Stomach smooth muscle (tissue), 2 donors: ENCODE data around the gene SDHAF1.
"Not testable (repeated sequence)": the region's sequence is repeated elsewhere in the genome, so short reads cannot be mapped to it uniquely, and the experiment has no call there.

Experiments
- H3K27ac ChIP-seq: one replicate; pipeline ENCODE4 v1.7.0; 2013; ENCODE audit warnings: mild to moderate bottlenecking, low read length, inconsistent platforms
- H3K27me3 ChIP-seq, 2 donors: one replicate each; pipeline ENCODE4 v1.7.0; 2013; ENCODE audit warnings: low read length in 2 of 2; ENCODE audit not compliant: insufficient read depth in 2 of 2, control insufficient read depth in 1 of 2
- H3K36me3 ChIP-seq, 2 donors: one replicate each; pipeline ENCODE4 v1.7.0; 2013; ENCODE audit warnings: low read length in 2 of 2; ENCODE audit not compliant: control insufficient read depth in 2 of 2, insufficient read depth in 2 of 2
- H3K4me1 ChIP-seq: one replicate; pipeline ENCODE4 v1.7.0; 2013; ENCODE audit warnings: low read length; ENCODE audit not compliant: control insufficient read depth, insufficient read depth
- H3K4me3 ChIP-seq, 2 donors: one replicate each; pipeline ENCODE4 v1.7.0; 2013; ENCODE audit warnings: low read length in 2 of 2
- H3K9ac ChIP-seq, 2 donors: one replicate each; pipeline ENCODE4 v1.7.0; 2013; ENCODE audit warnings: low read length in 2 of 2, mild to moderate bottlenecking in 1 of 2
- H3K9me3 ChIP-seq, 2 donors: one replicate each; pipeline ENCODE4 v1.7.0; 2013; ENCODE audit warnings: low read length in 2 of 2; ENCODE audit not compliant: control insufficient read depth in 2 of 2
- donor health status: healthy.
- donor health status: Pancreatic carcinoma.

The SDHAF1 gene

DNA sequence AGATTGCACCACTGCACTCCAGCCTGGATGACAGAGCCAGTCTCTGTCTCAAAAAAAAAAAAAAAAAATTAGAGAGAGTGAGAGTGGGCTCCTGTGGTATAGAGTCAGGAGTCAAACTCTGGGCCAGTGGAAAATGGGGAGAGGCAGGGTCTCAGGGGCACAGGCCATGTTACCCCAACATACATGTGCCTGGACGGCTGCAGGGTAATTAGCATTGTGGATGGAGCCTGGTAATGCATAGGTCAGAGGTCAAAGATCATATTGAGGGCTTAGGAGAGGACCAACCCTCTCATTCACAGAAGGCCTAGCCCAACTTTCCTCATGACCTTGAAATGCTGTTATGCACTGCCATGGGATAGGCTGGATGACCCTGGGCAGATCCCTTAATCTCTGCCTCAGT is 30.6 kb downstream of the SDHAF1 start:
- Histone ChIP-seq H3K9ac (no peak overlapping the region), H3K36me3 (peaks cover 30 to 33% of the 10 kb centered on the region in 2 donors), H3K27me3 (no peaks in the 10 kb centered on the region), H3K4me3 (no peak overlapping the region), H3K27ac (no peak overlapping the region), H3K9me3 (no peaks in the 10 kb centered on the region), H3K4me1 (peaks cover 2% of the 10 kb centered on the region)

DNA sequence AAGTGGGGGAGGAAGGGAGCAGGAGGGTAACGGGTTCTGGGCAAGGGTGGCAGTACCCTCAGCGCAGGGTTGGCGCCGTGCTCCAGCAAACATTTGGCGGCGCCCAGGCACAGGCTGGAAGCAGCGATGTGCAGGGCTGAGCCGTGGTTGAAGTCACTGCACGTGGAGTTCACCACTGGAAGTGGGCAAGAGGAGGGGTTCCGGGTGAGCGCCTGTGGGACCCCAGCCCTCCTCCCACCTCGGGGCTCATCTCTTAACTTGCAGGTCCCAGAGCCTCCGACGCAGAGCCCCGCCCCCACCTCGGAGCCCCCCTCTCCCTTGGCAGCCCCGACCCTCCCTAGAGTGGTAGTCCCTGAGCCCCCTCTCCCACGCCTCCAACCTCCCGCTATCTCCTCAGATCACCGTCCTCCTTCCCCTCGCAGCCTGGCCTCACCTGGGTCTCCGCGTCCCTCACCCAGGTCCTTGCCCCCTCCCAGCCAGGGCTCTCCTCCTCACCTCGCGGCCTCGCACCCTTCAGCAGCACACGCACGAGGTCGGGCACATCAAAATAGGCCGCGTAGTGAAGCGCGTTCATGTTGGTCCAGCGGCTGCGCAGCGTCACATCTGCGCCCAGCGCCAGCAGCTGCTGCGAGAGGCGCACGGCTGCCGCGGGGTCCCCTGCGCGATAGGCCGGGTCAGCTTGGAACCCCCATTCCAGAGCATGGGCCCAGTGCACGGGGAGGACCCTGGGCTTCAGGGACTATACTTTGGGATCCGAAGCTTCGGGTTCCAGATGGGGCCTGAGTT is 31.3 kb downstream of the SDHAF1 start:
- H3K4me1 ChIP-seq, result peaks cover 2% of the 10 kb centered on the region
- H3K9ac ChIP-seq, result no peak overlapping the region
- H3K36me3 ChIP-seq, result peaks cover 30 to 33% of the 10 kb centered on the region in 2 donors
- H3K9me3 ChIP-seq, result no peaks in the 10 kb centered on the region
- H3K27ac ChIP-seq, result no peak overlapping the region
- no peak overlapping the region for H3K4me3 ChIP-seq
- no peaks in the 10 kb centered on the region for H3K27me3 ChIP-seq

DNA sequence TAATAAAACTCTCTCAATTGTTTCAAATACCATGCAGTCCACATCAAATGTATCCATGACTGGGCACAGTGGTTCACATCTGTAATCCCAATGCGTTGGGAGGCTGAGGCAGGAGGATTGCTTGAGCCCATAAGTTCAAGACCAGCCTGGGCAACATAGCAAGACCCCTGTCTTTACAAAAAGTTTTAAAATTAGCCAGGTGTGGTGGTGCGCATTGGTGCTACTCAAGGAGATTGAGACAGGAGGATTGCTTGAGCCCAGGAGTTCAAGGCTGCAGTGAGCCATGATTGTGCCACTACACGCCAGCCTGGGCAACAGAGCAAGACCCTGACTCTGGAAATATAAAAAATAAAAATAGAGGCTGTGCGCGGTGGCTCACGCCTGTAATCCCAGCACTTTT is 32.7 kb downstream of the SDHAF1 start:
- no peak overlapping the region for H3K4me3 ChIP-seq
- no peak overlapping the region for H3K9ac ChIP-seq
- no peaks in the 10 kb centered on the region for H3K9me3 ChIP-seq
- H3K36me3 ChIP-seq, result peaks cover 26 to 31% of the 10 kb centered on the region in 2 donors
- H3K4me1 ChIP-seq, result peaks cover 9% of the 10 kb centered on the region
- H3K27me3 ChIP-seq, result no peaks in the 10 kb centered on the region
- no peak overlapping the region for H3K27ac ChIP-seq

- peaks cover 21 to 27% of the 10 kb centered on the region in 2 donors for H3K36me3 ChIP-seq
- no peaks in the 10 kb centered on the region for H3K9me3 ChIP-seq
Observed at GRCh38 chr19:36028313-36029041, 33.5 kb downstream of the SDHAF1 start.

DNA sequence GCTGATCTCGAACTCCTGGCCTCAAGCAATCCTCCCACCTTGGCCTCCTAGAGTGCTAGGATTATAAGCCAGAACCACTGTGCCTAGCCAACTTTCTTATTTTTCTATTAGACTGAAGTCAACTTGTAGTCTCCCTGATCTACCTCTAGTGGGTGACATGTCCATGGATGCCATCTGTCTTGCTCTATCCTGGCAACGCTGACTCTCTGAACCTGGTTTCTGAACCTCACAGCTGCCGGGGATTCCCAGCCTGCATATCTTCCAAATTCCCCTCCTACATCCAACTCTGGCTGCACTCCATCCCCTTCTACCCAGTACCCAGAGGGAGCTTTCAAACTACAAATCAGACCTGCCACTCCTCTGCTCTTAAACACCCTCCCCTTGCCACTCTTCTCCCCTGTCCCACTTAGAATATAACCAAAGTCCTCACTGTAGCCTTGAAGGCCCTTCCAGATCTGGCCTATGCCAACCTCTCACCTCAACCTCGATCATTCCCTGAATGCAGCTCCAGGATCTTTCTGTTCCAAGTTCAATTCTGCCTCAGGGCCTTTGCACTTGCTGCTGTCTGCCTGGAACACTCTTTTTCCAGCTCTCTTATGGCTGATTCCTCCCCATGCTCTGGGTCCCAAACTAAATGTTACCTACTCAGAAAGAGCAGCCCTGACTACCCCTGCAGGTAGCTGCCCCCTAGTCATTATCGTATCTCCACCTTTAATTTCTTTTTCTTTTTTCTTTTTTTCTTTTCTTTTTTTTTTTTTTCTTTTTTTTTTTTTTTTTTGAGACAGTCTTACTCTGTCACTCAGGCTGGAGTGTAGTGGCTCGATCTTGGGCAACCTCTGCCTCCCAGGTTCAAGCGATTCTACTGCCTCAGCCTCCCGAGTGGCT is 35.5 kb downstream of the SDHAF1 start:
- H3K4me1 ChIP-seq, result peaks cover 16% of the 10 kb centered on the region
- H3K27me3 ChIP-seq, result no peaks in the 10 kb centered on the region
- H3K36me3 ChIP-seq, result peaks cover 14 to 22% of the 10 kb centered on the region in 2 donors
- no peak overlapping the region for H3K4me3 ChIP-seq
- no peak overlapping the region for H3K27ac ChIP-seq
- no peaks in the 10 kb centered on the region for H3K9me3 ChIP-seq
- H3K9ac ChIP-seq, result no peak overlapping the region

More at GRCh38 chr19:36028313-36029041, 33.5 kb downstream of the SDHAF1 start:
- no peak overlapping the region for H3K9ac ChIP-seq
- peaks cover 16% of the 10 kb centered on the region for H3K4me1 ChIP-seq
- no peaks in the 10 kb centered on the region for H3K27me3 ChIP-seq
- peak overlapping the region; percentile 11 for H3K27ac ChIP-seq
- H3K4me3 ChIP-seq, result no peak overlapping the region

GRCh38 chr19:36031308-36031707 is 36.3 kb downstream of the SDHAF1 start:
- H3K27me3 ChIP-seq, result no peaks in the 10 kb centered on the region
- no peak overlapping the region for H3K4me3 ChIP-seq
- peaks cover 16% of the 10 kb centered on the region for H3K4me1 ChIP-seq
- no peak overlapping the region for H3K9ac ChIP-seq
- H3K27ac ChIP-seq, result no peak overlapping the region
- H3K9me3 ChIP-seq, result no peaks in the 10 kb centered on the region
- H3K36me3 ChIP-seq, result peaks cover 8 to 16% of the 10 kb centered on the region in 2 donors

- H3K9me3 ChIP-seq, result no peaks in the 10 kb centered on the region
- peak within 1 kb of the TSS; percentile 79 for H3K4me3 ChIP-seq
- H3K27me3 ChIP-seq, result no peaks in the 10 kb centered on the region
- peaks cover 4 to 10% of the 10 kb centered on the region in 2 donors for H3K36me3 ChIP-seq
- peak within 1 kb of the TSS; percentile 74 for H3K27ac ChIP-seq
- H3K9ac ChIP-seq, result peak within 1 kb of the TSS; percentile 66 to 72
- peaks cover 16% of the 10 kb centered on the region for H3K4me1 ChIP-seq
Observed at GRCh38 chr19:36032251-36033104, 37.5 kb downstream of the SDHAF1 start, which contains the start of gene CLIP3. CLIP3 (minus strand) TSS chr19:36032873; CDS start chr19:36032357, 516 bp downstream.

DNA sequence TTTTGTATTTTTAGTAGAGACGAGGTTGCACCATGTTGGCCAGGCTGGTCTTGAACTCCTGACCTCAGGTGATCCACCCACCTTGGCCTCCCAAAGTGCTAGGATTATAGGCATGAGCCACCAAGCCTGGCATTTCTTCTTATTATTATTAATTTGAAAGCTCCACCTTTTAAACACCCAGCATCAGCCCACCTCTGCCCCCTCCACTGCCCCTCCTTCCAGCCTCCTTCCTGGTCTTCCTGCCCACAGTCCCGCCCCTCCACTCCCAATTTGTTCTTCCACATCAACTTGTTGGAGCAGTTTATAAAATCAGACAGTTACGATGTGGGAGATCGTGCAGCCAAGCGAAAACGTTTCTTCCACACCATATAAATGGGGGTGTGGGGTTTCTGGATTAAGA is 45.5 kb downstream of the SDHAF1 start:
- H3K9me3 ChIP-seq, result no peaks in the 10 kb centered on the region
- no peak overlapping the region for H3K27ac ChIP-seq
- peaks cover 2 to 4% of the 10 kb centered on the region in 2 donors for H3K36me3 ChIP-seq
- peaks cover 19% of the 10 kb centered on the region for H3K4me1 ChIP-seq
- H3K4me3 ChIP-seq, result no peak overlapping the region
- no peak overlapping the region for H3K9ac ChIP-seq
- H3K27me3 ChIP-seq, result no peaks in the 10 kb centered on the region

DNA sequence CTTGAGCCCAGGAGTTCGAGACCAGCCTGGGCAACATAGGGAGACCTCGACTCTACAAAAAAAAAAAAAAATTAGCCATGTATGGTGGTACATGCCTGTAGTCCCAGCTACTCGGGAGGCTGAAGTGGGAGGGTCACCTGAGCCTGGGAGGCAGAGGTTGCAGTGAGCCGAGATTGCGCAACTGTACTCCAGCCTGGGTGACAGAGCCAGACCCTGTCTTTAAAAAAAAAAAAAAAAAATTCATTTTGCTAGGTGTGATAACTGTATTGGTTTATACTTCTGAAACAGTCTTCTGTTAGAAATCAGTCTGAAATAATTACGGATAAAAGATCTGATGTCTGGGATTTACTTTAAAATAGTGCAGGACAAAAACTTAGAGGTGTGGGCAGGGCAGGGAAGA is 46.1 kb downstream of the SDHAF1 start:
- H3K9ac ChIP-seq, H3K27ac ChIP-seq, H3K27me3 ChIP-seq, H3K9me3 ChIP-seq, H3K4me3 ChIP-seq, H3K36me3 ChIP-seq: not testable (repeated sequence)
- H3K4me1 ChIP-seq, result peaks cover 19% of the 10 kb centered on the region

DNA sequence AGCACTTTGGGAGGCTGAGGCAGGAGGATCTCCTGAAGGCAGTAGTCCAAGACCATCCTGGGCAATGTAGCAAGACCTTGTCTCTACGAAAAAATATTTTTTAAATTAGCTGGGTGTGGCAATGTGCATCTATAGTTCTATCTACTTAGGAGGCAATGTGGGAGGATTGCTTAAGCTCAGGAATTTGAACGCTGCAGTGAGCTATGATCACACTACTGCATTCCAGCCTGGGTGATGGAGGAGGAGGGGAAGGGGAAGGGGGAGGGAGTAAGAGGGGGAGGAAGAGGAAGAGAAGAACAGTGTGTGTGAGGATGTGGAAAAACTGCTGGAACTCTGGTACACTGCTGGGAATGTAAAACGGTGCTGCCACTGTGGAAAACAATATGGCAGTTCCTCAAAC is 46.8 kb downstream of the SDHAF1 start:
- peaks cover 2 to 3% of the 10 kb centered on the region in 2 donors for H3K36me3 ChIP-seq
- peak overlapping the region; percentile 24 for H3K27ac ChIP-seq

More for the DNA sequence above, 46.8 kb downstream of the SDHAF1 start:
- Histone ChIP-seq H3K9me3 (no peaks in the 10 kb centered on the region), H3K4me1 (peaks cover 24% of the 10 kb centered on the region), H3K4me3 (no peak overlapping the region), H3K27me3 (no peaks in the 10 kb centered on the region), H3K9ac (no peak overlapping the region)
